Karpas-422 (cell line): Measurements from ENCODE around the gene ACKR2. TPM values are rescaled to one million over a fixed set of nuclear protein-coding genes. Genes with fewer than 3 reads are reported as not detected.

ENCODE experiments used
- DNase-seq: peaks from one replicate; pipeline ENCODE4 v3.0.0-alpha.2; 2015
- H2AFZ ChIP-seq: fragments of 200-600 bp; sonication (generic); 2 replicates; pipeline ENCODE4 v1.6.1; 2014; ENCODE audit warnings: antibody characterized with exemption, low read length, mixed read lengths
- H3K27ac ChIP-seq: fragments of 200-600 bp; sonication (generic); 2 replicates; pipeline ENCODE4 v1.5.1; 2014; ENCODE audit warnings: mild to moderate bottlenecking, low read length, moderate library complexity
- H3K27me3 ChIP-seq: fragments of 200-600 bp; sonication (generic); 2 replicates; pipeline ENCODE4 v1.6.1; 2014; ENCODE audit warnings: low read length, mixed read lengths
- H3K36me3 ChIP-seq: fragments of 200-600 bp; sonication (generic); 2 replicates; pipeline ENCODE4 v1.6.1; 2014; ENCODE audit warnings: low read length, mixed read lengths; ENCODE audit not compliant: insufficient read depth
- H3K4me1 ChIP-seq: fragments of 200-600 bp; sonication (generic); 2 replicates; pipeline ENCODE4 v1.6.1; 2014; ENCODE audit warnings: mild to moderate bottlenecking, low read length, mixed read lengths
- H3K4me2 ChIP-seq: fragments of 200-600 bp; sonication (generic); 2 replicates; pipeline ENCODE4 v1.6.1; 2014; ENCODE audit warnings: low read length, low read depth, mild to moderate bottlenecking; ENCODE audit not compliant: poor library complexity, severe bottlenecking
- H3K4me3 ChIP-seq: fragments of 200-600 bp; sonication (generic); 2 replicates; pipeline ENCODE4 v1.5.1; 2014; ENCODE audit warnings: mild to moderate bottlenecking, antibody characterized with exemption, low read length, mixed read lengths
- H3K79me2 ChIP-seq: fragments of 200-600 bp; sonication (generic); 2 replicates; pipeline ENCODE4 v1.6.1; 2014; ENCODE audit warnings: mild to moderate bottlenecking, low read length, mixed read lengths
- H3K9ac ChIP-seq: fragments of 200-600 bp; sonication (generic); 2 replicates; pipeline ENCODE4 v1.6.0; 2014; ENCODE audit warnings: low read length
- H3K9me2 ChIP-seq: fragments of 200-600 bp; sonication (generic), shearing (Covaris generic); replicated peaks from 2 replicates; pipeline ENCODE4 v1.6.0; 2014; ENCODE audit warnings: mild to moderate bottlenecking, low read length, moderate library complexity; ENCODE audit not compliant: insufficient read depth
- H3K9me3 ChIP-seq: fragments of 300-700, 200-600 bp; sonication (generic); 2 replicates; pipeline ENCODE4 v1.6.1; 2014; ENCODE audit warnings: low read length, mixed read lengths
- H4K20me1 ChIP-seq: fragments of 200-600 bp; sonication (generic); 2 replicates; pipeline ENCODE4 v1.6.1; 2014; ENCODE audit warnings: mild to moderate bottlenecking, antibody characterized with exemption, low read length, low read depth; ENCODE audit not compliant: insufficient read depth
- total RNA-seq: library from RNA; depleted of rRNA; stranded (reverse); fragments of >200 nt; shearing (Covaris generic); gene quantifications from 2 replicates; pipeline ENCODE4 v1.2.3, GENCODE V29; 2014; ENCODE audit warnings: low replicate concordance

The ACKR2 gene
- total RNA-seq, 1 experiment from 2014 or later, result 1.9 TPM

DNA sequence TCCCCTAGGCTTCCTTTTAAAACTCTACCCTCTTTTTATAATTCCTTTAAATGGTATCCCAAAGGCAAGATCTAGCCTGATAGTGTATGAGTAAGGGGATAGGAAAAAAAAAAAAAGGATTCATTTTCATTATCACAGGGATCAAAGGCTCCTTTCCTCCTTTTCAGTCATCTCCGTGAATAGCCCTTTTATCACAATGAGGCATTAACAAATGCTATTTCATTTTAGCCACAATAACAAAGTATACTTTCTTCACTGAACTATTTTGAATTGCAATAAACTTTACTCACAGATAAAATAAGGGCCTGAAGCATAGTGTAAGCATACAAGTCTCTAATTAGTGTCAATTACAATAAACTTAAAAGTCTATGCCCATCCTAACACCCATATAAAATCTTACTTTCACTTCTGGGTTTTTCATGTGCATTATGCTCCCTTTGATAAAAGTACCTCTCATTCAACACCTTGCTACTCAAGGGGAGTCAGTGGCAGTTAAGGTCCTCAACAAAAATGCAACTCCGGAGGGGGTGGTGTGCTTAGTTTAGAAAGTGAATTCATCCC lies 13.5 kb upstream of the ACKR2 start:
- H3K4me3 ChIP-seq, result no peak overlapping the region
- DNase-seq, result no peak
- peaks cover 17% of the 10 kb centered on the region for H3K4me1 ChIP-seq
- peaks cover 4% of the 10 kb centered on the region; the same call in 1 of the 2 replicates for H4K20me1 ChIP-seq
- H2AFZ ChIP-seq, result no peak overlapping the region
- H3K9ac ChIP-seq, result no peak overlapping the region
- H3K27me3 ChIP-seq, result no peaks in the 10 kb centered on the region
- no peaks in the 10 kb centered on the region for H3K9me2 ChIP-seq
- H3K79me2 ChIP-seq, result peaks cover 70% of the 10 kb centered on the region
- H3K36me3 ChIP-seq, result peaks cover 36% of the 10 kb centered on the region
- H3K4me2 ChIP-seq, result no peak overlapping the region
- no peak overlapping the region for H3K27ac ChIP-seq
- H3K9me3 ChIP-seq, result no peaks in the 10 kb centered on the region

GRCh38 chr3:42796332-42796885 lies 12.8 kb upstream of the ACKR2 start:
- no peak overlapping the region for H3K27ac ChIP-seq
- no peaks in the 10 kb centered on the region for H3K9me3 ChIP-seq
- peaks cover 24% of the 10 kb centered on the region for H3K4me1 ChIP-seq
- H2AFZ ChIP-seq, result no peak overlapping the region
- no peaks in the 10 kb centered on the region for H3K9me2 ChIP-seq
- DNase-seq, result no peak
- no peaks in the 10 kb centered on the region for H3K27me3 ChIP-seq
- no peak overlapping the region for H3K4me2 ChIP-seq
- H4K20me1 ChIP-seq, result peaks cover 4% of the 10 kb centered on the region; the same call in 1 of the 2 replicates
- peaks cover 70% of the 10 kb centered on the region for H3K79me2 ChIP-seq
- H3K4me3 ChIP-seq, result no peak overlapping the region
- peaks cover 35% of the 10 kb centered on the region for H3K36me3 ChIP-seq
- H3K9ac ChIP-seq, result no peak overlapping the region

- no peak overlapping the region for H3K27ac ChIP-seq
- H4K20me1 ChIP-seq, result 0 out of 2 replicates have a peak, but pooled peaks cover 4% of the 10 kb centered on the region
- H3K79me2 ChIP-seq, result peaks cover 75% of the 10 kb centered on the region
These were observed 9.9 kb upstream of the ACKR2 start for GRCh38 chr3:42799376-42799775.

GRCh38 chr3:42800251-42800650 lies 9.0 kb upstream of the ACKR2 start:
- Histone ChIP-seq H4K20me1 (no peaks in the 10 kb centered on the region), H3K9me3 (no peaks in the 10 kb centered on the region), H3K9ac (no peak overlapping the region), H3K79me2 (peaks cover 66% of the 10 kb centered on the region), H3K4me2 (no peak overlapping the region), H3K4me1 (peaks cover 49% of the 10 kb centered on the region), H3K27me3 (no peaks in the 10 kb centered on the region), H2AFZ (no peak overlapping the region), H3K9me2 (no peaks in the 10 kb centered on the region), H3K27ac (peak overlapping the region; percentile 6; the same call in 1 of the 2 replicates), H3K36me3 (peaks cover 12% of the 10 kb centered on the region; the same call in 1 of the 2 replicates), H3K4me3 (no peak overlapping the region)
- no peak for DNase-seq

More at GRCh38 chr3:42799376-42799775, 9.9 kb upstream of the ACKR2 start:
- H3K36me3 ChIP-seq, result peaks cover 18% of the 10 kb centered on the region
- no peak overlapping the region for H3K9ac ChIP-seq
- H2AFZ ChIP-seq, result no peak overlapping the region
- peaks cover 42% of the 10 kb centered on the region for H3K4me1 ChIP-seq
- DNase-seq, result no peak
- H3K9me3 ChIP-seq, result no peaks in the 10 kb centered on the region
- H3K27me3 ChIP-seq, result no peaks in the 10 kb centered on the region
- no peaks in the 10 kb centered on the region for H3K9me2 ChIP-seq
- no peak overlapping the region for H3K4me3 ChIP-seq
- no peak overlapping the region for H3K4me2 ChIP-seq

DNA sequence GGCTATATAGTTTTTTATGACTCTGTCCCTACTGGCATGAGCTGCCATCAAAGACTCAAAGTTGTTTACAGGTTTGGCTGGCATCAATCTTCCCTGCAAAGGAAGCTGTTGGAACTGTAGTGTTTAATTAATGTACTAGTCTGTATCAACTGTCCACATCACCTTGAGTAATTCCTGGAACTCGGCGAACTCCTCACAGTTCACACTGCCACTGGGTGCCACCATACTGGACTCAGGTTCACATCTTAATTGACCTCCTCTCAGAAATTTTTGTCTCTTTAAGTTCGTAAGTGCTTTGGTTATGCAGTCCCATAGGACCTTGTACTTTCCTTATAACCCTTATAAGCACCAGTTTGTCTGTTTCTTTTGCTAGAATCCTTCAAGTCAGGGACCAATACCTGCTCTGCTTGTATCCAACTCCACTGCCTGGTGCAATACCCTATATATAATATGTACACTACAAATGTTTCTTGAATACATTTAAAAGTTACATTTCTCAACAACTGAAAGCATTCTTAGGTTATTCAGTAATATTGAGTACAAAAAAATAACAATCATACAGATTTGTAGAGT lies 8.1 kb upstream of the ACKR2 start:
- Histone ChIP-seq H4K20me1 (no peaks in the 10 kb centered on the region), H3K27me3 (no peaks in the 10 kb centered on the region), H3K4me1 (peaks cover 43% of the 10 kb centered on the region), H3K9me2 (no peaks in the 10 kb centered on the region), H3K27ac (no peak overlapping the region; the same call in 1 of the 2 replicates), H3K9me3 (no peaks in the 10 kb centered on the region), H2AFZ (no peak overlapping the region), H3K9ac (no peak overlapping the region), H3K36me3 (peaks cover 7% of the 10 kb centered on the region; the same call in 1 of the 2 replicates), H3K4me3 (no peak overlapping the region), H3K4me2 (peak overlapping the region; percentile 95), H3K79me2 (peaks cover 58% of the 10 kb centered on the region)
- no peak for DNase-seq

DNA sequence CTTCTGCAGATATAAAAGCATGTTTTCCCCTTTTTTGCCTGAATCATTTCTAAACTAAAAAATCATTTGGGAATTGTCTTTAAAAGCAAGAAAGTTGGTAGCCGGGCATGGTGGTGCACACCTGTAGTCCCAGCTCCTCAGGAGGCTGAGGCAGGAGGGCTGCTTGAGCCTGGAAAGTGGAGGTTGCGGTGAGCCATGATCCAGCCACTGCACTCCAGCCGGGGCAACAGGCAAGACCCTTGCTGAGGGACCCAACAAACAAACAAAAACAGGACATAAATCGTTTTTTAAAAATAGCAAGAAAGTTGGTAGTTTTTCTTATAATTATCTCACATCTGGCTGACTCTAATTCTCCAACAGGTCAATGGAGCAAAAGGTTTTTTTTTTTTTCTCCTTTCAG lies 7.5 kb upstream of the ACKR2 start:
- Histone ChIP-seq H3K4me3 (no peak overlapping the region), H3K27ac (no peak overlapping the region; the same call in 1 of the 2 replicates), H3K36me3 (peaks cover 7% of the 10 kb centered on the region; the same call in 1 of the 2 replicates), H3K4me1 (peaks cover 43% of the 10 kb centered on the region), H3K4me2 (peak overlapping the region; percentile 95), H3K27me3 (no peaks in the 10 kb centered on the region), H3K9ac (no peak overlapping the region), H3K9me2 (no peaks in the 10 kb centered on the region), H4K20me1 (no peaks in the 10 kb centered on the region), H3K79me2 (peaks cover 52% of the 10 kb centered on the region), H3K9me3 (no peaks in the 10 kb centered on the region), H2AFZ (no peak overlapping the region)
- DNase-seq, result no peak

- Histone ChIP-seq H3K9me2 (no peaks in the 10 kb centered on the region), H3K36me3 (peaks cover 7% of the 10 kb centered on the region; the same call in 1 of the 2 replicates), H3K4me3 (peak overlapping the region; percentile 77), H3K4me1 (peaks cover 43% of the 10 kb centered on the region), H3K79me2 (peaks cover 52% of the 10 kb centered on the region), H2AFZ (no peak overlapping the region), H3K4me2 (peak overlapping the region; percentile 95), H3K9me3 (no peaks in the 10 kb centered on the region), H3K9ac (peak overlapping the region; percentile 87), H3K27ac (peak overlapping the region; percentile 68), H4K20me1 (no peaks in the 10 kb centered on the region), H3K27me3 (no peaks in the 10 kb centered on the region)
- peak; percentile 78 for DNase-seq
These were observed 6.3 kb upstream of the ACKR2 start for GRCh38 chr3:42802876-42803413.

DNA sequence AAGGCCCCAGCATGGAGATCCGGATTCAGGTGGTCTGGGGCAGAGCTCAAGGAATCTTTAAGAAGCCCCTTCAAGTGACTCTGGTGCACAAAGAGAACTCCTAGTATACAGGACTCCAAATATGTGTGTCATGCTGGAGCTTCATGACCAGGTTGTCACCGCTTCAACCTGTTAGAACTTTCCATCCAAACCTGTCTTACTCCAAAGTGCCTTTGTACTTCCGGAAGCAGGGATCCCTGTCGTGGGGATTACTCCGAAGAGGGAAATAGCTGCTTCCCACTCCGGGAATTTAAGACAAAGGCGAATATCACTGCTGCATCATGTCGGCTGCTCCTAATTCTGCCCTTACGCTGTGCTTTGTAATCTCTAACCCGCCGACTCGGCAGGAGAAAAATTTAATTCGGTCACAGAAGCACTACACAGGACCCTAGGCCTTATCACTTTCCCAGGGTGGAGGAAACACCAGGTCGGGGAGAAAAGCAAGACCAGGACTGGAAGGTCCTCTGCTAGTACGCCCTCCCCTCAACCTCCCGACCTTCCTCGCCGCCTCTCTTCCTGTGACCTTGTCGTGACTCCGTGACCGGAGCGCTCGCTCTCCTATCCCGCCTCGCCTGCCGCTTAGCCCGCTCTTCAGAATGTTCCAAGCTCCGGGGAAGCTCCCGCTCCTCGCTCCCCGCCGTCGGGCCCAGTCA lies 5.7 kb upstream of the ACKR2 start:
- Histone ChIP-seq H3K9me3 (no peaks in the 10 kb centered on the region), H3K27ac (peak overlapping the region; percentile 68), H2AFZ (no peak overlapping the region), H3K4me1 (peaks cover 43% of the 10 kb centered on the region), H3K79me2 (peaks cover 52% of the 10 kb centered on the region), H3K9me2 (no peaks in the 10 kb centered on the region), H4K20me1 (no peaks in the 10 kb centered on the region), H3K9ac (peak overlapping the region; percentile 87), H3K4me3 (peak overlapping the region; percentile 77), H3K4me2 (peak overlapping the region; percentile 95), H3K36me3 (peaks cover 7% of the 10 kb centered on the region; the same call in 1 of the 2 replicates), H3K27me3 (no peaks in the 10 kb centered on the region)
- DNase-seq, result peak; percentile 76
